HUES64 (cell line): Measurements from ENCODE around the gene KCNA3.

Experiments used
- H3K27ac ChIP-seq: 2 replicates; pipeline ENCODE4 v1.7.0; 2013; ENCODE audit warnings: low read depth, low read length, inconsistent platforms
- H3K27me3 ChIP-seq: 2 replicates; pipeline ENCODE4 v1.6.1; 2013; ENCODE audit warnings: mild to moderate bottlenecking, low read length; ENCODE audit not compliant: insufficient read depth
- H3K36me3 ChIP-seq: 2 replicates; pipeline ENCODE4 v1.6.1; 2013; ENCODE audit warnings: mild to moderate bottlenecking, low read length; ENCODE audit not compliant: insufficient read depth
- H3K4me1 ChIP-seq: 2 replicates; pipeline ENCODE4 v1.6.1; 2013; ENCODE audit warnings: mild to moderate bottlenecking, low read length, moderate library complexity; ENCODE audit not compliant: insufficient read depth
- H3K4me3 ChIP-seq: 2 replicates; pipeline ENCODE4 v1.5.1; 2013; ENCODE audit warnings: mild to moderate bottlenecking, low read length, moderate library complexity
- H3K9ac ChIP-seq: 2 replicates; pipeline ENCODE4 v1.6.1; 2013; ENCODE audit warnings: mild to moderate bottlenecking, low read depth, low read length
- H3K9me3 ChIP-seq: 2 replicates; pipeline ENCODE4 v1.6.1; 2013; ENCODE audit warnings: low read depth, low read length; ENCODE audit not compliant: insufficient read depth
- WGBS: fragments of 150-250, 120-280 bp; methylation state at CpG from one replicate; pipeline ENCODE4 v1.1.7; 2013; ENCODE audit warnings: missing lambda C conversion rate; 5-methylcytosine and 5-hydroxymethylcytosine counted together

The KCNA3 gene

DNA sequence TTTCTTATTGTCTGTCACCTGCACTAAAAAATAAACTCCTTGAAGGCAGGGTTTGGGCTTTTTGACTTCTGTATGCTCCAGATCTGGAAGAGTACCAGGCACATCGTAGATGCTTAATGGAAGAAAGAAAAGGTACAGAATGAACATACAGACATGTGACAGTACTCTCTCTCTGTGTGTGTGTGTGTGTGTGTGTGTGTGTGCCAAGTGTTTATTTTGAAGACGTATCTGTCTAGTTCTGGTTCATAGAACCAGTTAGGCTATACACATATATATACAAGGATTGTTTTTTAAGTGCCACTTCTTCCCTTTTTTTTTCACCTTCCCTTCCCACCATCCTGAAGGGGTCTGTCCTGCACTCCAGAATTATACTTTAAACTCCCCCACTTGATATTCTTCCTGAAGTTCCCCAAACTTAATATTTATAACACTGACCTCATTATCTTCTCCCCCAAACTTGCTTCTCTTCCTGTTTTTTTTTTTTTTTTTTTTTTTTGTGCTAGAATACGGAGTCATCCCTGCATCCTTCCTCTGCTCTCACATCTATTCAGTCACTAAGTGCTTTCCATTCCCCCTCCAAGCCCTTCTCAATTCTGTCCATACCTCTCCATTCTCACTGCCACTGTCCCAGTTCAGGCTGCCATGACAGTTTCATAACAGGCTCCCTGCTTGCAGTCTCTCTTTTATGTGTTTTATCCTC is 5.4 kb upstream of the KCNA3 start:
- Histone ChIP-seq H3K9me3 (no peaks in the 10 kb centered on the region), H3K27me3 (peaks cover 32% of the 10 kb centered on the region), H3K9ac (no peak overlapping the region), H3K36me3 (no peaks in the 10 kb centered on the region), H3K4me3 (no peak overlapping the region), H3K4me1 (no peaks in the 10 kb centered on the region), H3K27ac (no peak overlapping the region)
- 89% methylated on average over 2 of the region's 3 CpGs for WGBS

DNA sequence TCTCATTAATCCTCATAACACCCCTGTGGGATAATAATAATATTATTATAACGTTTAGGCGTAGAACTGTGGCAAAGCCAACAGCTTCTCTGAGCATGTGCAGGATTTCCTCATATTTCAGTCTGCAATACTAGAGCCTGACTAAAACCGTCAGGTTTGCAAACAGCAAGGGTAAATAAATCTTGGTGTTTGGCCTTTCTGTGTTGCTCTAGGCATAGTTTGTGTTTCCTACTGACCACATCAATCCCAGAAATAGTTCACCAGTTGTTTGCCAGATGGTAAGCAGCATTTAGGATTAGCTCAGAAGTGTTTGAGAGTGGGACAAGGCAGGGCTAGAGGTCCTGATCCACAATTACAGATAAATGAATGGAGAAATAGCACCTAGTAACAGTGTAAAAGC is 2.8 kb upstream of the KCNA3 start:
- Histone ChIP-seq H3K9ac (no peak overlapping the region), H3K36me3 (no peaks in the 10 kb centered on the region), H3K9me3 (peaks cover 5% of the 10 kb centered on the region; the same call in 1 of the 2 replicates), H3K4me3 (no peak overlapping the region), H3K4me1 (no peaks in the 10 kb centered on the region), H3K27ac (no peak overlapping the region), H3K27me3 (peaks cover 57% of the 10 kb centered on the region)
- WGBS, result 79% methylated on average over 3 of the region's 3 CpGs

DNA sequence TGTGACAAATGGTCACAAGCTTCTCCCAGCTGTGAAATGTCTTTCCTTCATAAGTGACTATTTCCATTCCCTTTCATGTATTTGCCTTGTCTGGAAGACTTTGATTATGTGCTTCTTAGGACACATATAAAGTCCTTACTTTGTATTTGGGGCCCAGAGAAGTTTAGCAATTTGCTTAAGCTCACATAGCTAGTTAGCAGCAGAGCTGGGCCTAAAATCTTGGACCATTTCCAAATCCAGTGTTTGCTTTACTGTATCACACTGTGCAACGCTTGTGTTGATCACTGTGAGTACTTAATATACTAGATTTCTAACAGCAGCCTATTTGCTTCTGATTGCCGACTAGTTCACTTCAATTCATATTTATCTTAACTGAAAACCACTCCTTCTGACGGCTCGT is 2.2 kb upstream of the KCNA3 start:
- Histone ChIP-seq H3K36me3 (no peaks in the 10 kb centered on the region), H3K9ac (no peak overlapping the region), H3K4me3 (no peak overlapping the region), H3K9me3 (peaks cover 5% of the 10 kb centered on the region; the same call in 1 of the 2 replicates), H3K27ac (no peak overlapping the region), H3K4me1 (no peaks in the 10 kb centered on the region), H3K27me3 (peaks cover 63% of the 10 kb centered on the region)
- WGBS, result 93% methylated on average over 4 of the region's 4 CpGs

DNA sequence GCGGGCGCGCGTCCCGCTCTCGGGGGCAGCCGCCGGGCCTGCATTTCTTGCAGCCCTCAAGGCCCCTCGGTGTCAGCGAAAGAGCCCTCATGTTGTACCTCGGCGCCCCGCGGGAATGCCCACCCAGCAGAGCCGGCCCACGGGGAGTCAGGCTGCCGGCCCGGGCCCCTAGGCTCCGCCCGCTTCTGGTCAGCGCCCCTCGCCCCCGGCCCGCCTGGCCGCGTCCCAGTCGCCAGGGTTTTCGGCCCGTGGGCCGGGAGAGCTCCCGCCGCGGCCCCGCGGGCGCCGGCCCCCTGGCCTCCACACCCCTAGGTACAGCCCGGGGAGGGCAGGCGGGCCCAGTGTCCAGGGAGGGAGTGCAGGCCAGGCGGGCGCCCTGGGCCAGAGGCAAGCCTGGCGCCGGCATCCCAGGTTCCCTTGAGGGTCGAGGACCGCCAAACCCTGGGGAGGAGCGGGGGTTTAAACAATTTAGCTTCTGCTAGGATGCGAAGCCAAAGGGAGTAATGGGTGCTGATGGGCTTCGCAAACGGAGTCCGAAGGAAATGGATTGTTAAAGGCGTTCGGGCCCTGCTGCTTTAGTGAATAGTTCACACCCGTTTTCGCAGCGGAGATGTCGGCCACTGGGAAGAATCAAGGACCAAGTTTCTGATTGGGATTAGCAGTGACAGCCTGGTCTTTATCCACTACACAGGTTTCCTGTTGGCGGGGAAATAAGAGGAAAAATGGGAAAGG is 486 bp upstream of the KCNA3 start:
- H3K36me3 ChIP-seq, result no peaks in the 10 kb centered on the region
- no peak overlapping the region for H3K27ac ChIP-seq
- H3K9me3 ChIP-seq, result peaks cover 5% of the 10 kb centered on the region; the same call in 1 of the 2 replicates
- peak overlapping the region; percentile 42; the same call in 1 of the 2 replicates for H3K9ac ChIP-seq
- WGBS, result 2% methylated on average over 57 of the region's 57 CpGs
- H3K4me1 ChIP-seq, result no peaks in the 10 kb centered on the region
- peak overlapping the region; percentile 61 for H3K4me3 ChIP-seq
- H3K27me3 ChIP-seq, result peaks cover 79% of the 10 kb centered on the region

DNA sequence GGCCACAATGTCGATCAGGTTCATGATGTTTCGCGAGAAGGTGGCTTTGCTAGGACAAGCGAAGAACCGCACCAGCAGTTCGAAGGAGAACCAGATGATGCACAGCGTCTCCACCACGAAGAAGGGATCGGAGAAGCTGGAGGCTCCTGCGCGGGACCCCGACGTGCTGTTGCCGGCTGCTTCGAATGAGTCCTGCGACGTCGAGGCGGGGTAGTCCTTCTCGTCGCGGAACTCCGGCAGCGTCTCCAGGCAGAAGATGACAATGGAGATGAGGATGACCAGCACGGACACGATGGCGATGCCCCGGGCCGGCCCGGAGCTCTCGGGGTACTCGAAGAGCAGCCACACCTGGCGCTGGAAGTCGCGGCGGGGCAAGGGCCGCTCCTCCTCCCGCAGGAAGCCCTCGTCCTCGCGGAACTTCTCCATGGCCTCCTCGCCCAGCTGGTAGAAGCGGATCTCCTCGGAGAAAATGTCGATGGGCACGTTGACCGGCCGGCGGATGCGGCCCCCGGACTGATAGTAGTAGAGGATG is 869 bp downstream of the KCNA3 start:
- Histone ChIP-seq H3K4me3 (peak overlapping the region; percentile 61), H3K9me3 (peaks cover 5% of the 10 kb centered on the region; the same call in 1 of the 2 replicates), H3K9ac (peak overlapping the region; percentile 55; the same call in 1 of the 2 replicates), H3K36me3 (no peaks in the 10 kb centered on the region), H3K4me1 (no peaks in the 10 kb centered on the region), H3K27me3 (peaks cover 89% of the 10 kb centered on the region), H3K27ac (no peak overlapping the region)
- WGBS, result 49% methylated on average over 51 of the region's 51 CpGs

DNA sequence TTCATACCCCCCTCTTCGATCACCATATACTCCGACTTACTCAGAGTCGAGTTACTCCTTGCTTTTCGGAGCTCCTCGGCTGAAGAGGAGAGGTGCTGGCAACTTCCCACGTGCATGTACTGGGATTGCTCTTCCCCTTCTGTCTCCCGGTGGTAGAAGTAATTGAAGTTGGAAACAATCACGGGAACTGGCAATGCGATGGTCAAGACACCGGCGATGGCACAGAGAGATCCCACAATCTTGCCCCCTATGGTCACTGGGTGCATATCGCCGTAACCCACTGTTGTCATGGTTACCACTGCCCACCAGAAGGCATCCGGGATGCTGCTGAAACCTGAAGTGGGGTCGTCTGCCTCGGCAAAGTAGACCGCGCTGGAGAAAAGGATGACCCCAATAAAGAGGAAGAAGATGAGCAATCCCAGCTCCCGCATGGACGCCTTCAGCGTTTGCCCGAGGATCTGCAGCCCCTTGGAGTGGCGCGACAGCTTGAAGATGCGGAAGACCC is 1.5 kb downstream of the KCNA3 start:
- H3K9me3 ChIP-seq, result peaks cover 5% of the 10 kb centered on the region; the same call in 1 of the 2 replicates
- H3K4me3 ChIP-seq, result no peak overlapping the region

DNA sequence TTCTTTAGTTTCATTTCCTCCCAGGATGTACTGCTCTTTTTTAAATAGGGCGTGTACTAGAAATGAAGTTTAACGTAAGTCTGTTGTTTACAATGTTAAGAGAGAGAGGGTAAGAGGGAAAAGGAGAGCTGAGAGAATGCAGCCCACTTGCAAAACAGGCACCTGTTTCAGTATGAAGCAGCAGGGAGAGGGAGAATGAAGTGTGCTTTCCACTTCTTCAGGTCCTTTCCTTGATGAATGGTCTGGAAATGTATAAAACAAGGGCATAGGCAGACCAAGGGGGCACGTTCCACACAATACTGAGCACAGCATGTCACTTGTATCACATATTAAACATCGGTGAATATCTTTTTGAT is 2.0 kb downstream of the KCNA3 start:
- no peak overlapping the region for H3K4me3 ChIP-seq
- peaks cover 90% of the 10 kb centered on the region for H3K27me3 ChIP-seq
- H3K27ac ChIP-seq, result no peak overlapping the region
- peaks cover 5% of the 10 kb centered on the region; the same call in 1 of the 2 replicates for H3K9me3 ChIP-seq
- H3K36me3 ChIP-seq, result no peaks in the 10 kb centered on the region
- H3K4me1 ChIP-seq, result no peaks in the 10 kb centered on the region
- 83% methylated on average over 4 of the region's 4 CpGs for WGBS
- no peak overlapping the region for H3K9ac ChIP-seq

More for the DNA sequence above, 1.5 kb downstream of the KCNA3 start:
- Histone ChIP-seq H3K4me1 (no peaks in the 10 kb centered on the region), H3K27me3 (peaks cover 91% of the 10 kb centered on the region), H3K27ac (no peak overlapping the region), H3K9ac (no peak overlapping the region), H3K36me3 (no peaks in the 10 kb centered on the region)
- 84% methylated on average over 25 of the region's 25 CpGs for WGBS

DNA sequence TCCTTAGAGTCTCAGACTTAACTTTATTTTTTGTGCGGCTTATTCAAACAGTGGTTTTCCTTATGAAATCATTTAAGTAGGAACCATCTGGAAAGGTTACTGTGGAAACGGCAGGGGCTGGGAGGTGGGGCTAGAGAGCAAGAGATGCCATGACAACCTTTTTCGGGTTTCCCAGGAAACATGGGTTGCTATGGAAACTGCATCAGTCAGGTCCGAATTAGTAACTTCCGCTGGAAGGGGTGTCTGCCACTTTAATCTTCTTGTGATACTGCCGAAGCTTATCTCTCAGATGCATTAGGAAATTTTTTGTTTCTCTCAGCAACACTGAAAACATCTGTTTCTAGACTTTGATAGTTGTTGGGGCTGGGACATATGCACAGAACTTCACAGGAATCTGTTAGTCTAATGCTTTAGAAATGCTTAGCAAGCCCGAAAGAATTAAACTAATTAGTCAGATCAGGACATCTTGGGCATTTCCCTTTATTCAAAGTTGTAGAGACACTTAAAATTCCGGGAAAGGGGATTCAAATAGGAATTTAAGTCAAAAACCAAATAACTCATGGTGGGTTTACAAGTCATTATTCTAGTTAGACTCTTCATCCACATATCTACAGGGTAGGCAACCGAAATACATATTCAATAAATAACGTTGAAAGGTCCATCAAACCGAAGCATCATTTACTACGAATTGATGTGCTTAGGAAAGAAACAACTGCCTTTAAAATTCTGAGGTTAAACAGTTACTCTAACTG is 2.6 kb downstream of the KCNA3 start:
- no peak overlapping the region for H3K27ac ChIP-seq
- no peaks in the 10 kb centered on the region for H3K4me1 ChIP-seq
- H3K4me3 ChIP-seq, result no peak overlapping the region
- H3K36me3 ChIP-seq, result no peaks in the 10 kb centered on the region
- WGBS, result 66% methylated on average over 12 of the region's 12 CpGs
- peaks cover 5% of the 10 kb centered on the region; the same call in 1 of the 2 replicates for H3K9me3 ChIP-seq
- H3K9ac ChIP-seq, result no peak overlapping the region
- peaks cover 84% of the 10 kb centered on the region for H3K27me3 ChIP-seq

DNA sequence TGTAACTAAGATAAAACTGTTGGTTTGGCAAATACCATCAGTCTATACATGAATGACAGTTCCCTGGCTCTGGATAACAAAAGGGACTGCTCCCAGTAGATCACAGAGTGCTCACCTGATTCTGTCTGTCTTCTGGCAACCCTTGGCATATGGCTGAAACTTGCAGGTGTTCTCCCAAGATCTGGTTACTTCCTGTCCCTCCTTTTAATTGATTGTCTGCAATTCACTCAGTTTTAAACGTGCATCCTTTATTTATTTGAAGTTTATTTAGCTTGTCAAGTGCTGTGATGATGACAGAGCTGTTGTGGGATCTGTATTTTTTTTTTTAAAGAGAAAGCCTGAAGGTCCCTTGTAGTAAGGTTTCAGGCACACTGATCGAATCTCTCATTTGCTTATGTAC is 3.4 kb downstream of the KCNA3 start:
- Histone ChIP-seq H3K9me3 (peaks cover 5% of the 10 kb centered on the region; the same call in 1 of the 2 replicates), H3K4me1 (no peaks in the 10 kb centered on the region), H3K27me3 (peaks cover 80% of the 10 kb centered on the region), H3K36me3 (no peaks in the 10 kb centered on the region), H3K4me3 (no peak overlapping the region), H3K9ac (no peak overlapping the region), H3K27ac (no peak overlapping the region)
- 25% methylated on average over 1 of the region's 2 CpGs for WGBS

DNA sequence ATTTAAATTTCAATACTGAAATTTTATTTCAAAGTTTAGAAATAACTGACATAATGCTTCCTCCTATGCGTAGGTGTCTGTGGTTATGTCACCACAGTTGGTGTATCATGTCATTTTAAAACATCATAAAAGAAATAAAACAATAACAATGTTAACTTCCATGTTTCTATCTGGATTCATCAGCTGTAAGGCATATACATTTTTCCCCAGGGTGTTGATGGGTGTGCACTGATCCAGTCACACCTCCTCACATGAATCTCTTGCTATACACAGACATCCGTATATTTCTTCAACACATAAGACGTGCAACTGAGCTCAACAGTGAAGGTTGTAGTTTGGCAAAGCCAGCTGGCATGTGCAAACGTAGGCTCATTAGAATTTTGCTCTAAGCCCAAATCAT is 6.2 kb downstream of the KCNA3 start:
- Histone ChIP-seq H3K36me3 (no peaks in the 10 kb centered on the region), H3K9me3 (peaks cover 1% of the 10 kb centered on the region; the same call in 1 of the 2 replicates), H3K4me1 (no peaks in the 10 kb centered on the region), H3K4me3 (no peak overlapping the region), H3K27ac (no peak overlapping the region), H3K9ac (no peak overlapping the region), H3K27me3 (peaks cover 54% of the 10 kb centered on the region)
- 82% methylated on average over 2 of the region's 4 CpGs for WGBS
